ENCODE results near the gene TMEM31.
"Not testable (repeated sequence)": the region's sequence is repeated elsewhere in the genome, so short reads cannot be mapped to it uniquely, and the experiment has no call there.

The TMEM31 gene

GRCh38 chrX:103726477-103726876 is 15.8 kb downstream of the TMEM31 start:
- DNase-seq (ENCODE audit: low read depth), result no peak

DNA sequence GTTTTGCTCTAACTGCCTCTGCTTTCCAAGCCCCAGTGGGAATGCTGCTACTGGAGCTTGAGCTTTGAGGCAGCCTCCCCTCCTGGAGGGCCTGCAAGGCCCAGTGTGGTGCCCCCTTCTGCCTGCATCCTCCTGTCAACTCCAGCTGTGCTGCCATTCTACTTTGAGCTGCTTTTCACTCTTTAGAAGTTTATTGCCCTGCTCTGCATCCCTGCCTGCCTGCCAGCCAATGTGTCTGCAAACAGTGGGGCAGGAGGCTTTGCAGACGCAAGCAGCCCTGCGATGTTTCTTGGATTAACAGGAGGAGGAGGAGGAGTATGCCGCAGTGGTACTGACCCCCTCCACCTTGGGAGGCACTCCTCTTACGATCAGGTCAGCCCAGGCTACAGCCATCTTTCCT is 16.4 kb downstream of the TMEM31 start:
- no peak for DNase-seq (ENCODE audit: low read depth)

GRCh38 chrX:103729015-103729414 is 18.3 kb downstream of the TMEM31 start:
- DNase-seq (ENCODE audit: low read depth), result no peak

DNA sequence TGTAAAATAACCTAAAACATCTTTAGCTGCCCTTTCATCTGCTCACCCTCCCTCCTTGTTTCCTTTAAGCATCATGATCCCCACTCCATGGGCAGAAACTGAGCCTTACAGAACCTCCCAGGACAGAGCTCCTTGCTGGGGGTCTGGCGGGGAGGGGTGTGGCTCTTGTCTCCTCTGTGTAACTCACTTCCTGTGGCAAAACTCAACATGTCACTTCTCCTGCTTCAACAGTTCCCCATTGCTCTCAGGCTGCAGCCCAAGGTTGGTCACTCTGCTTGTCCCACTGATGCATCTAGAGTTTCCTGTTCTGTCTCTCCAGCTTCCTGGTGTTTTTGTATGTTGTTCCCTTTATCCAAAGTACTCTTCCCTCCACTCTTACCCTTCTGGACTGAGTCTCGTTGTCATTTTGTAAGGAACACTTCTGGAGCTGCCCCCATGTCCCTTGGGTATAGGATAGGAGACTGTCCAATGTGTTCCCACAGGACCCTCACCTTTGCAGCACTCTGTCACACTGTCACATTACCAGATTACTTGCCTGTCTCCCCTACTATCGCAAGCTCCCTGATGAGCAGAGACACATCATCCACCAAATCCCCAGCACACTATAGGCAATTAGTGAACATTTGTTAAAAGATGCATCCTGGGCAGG is 19.6 kb downstream of the TMEM31 start:
- DNase-seq (ENCODE audit: low read depth), result no peak

DNA sequence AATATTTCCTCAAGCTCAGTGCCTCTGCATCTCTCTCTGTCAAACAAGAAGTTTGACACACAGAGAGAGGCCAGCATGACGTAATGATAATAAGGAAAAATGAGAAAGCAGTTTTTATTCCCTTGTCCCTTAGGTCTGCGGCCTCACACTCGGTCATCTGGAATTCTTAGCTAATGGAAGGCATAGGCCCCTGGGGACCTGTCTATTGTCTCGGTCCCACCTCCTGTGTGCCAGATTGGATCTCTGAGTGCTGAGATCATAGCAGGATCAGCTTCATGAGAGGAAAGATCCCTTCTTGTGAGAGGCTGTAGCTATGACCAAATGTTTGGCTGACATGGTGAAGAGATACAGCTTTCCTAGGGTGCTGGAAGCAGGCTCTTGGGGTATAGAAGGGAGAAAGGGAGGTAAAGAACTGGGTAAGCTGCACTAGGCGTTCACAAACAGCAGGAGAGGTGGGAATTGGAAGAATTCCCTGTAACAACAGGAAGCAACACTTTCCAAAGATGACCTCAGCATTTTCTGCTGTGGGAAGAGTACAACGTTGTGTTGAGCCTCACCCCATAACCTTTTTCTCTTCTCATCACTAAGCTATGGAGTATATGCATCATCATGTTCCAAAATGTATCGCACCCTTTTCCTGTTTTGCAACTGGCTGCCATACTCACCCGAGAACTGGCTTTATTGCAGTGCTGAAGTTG is 20.2 kb downstream of the TMEM31 start:
- no peak for DNase-seq (ENCODE audit: low read depth)

GRCh38 chrX:103733017-103733416 is 22.3 kb downstream of the TMEM31 start:
- DNase-seq (ENCODE audit: low read depth), result no peak

- no peak for DNase-seq (ENCODE audit: low read depth)
Observed at GRCh38 chrX:103734125-103734760, 23.5 kb downstream of the TMEM31 start.

DNA sequence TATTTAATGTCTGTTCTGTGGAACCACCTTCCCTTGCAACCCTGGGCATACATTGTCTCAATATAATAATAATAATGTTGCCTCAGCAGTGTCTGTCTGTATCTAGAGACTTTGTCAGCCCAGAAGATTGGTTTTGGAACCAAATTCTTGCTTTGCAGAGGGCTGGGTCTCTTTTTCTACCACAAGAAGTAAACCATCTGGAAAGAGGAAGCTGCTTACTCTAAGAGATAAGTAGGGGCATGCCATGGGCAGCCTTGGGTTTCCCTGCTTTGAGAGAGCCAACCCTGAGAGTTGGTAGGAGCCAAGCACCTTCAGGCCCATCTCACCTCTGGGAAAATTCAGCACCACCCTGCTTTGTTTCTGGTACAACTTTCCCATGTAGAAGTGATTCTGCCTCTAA is 27.0 kb downstream of the TMEM31 start:
- no peak for DNase-seq (ENCODE audit: low read depth)

DNA sequence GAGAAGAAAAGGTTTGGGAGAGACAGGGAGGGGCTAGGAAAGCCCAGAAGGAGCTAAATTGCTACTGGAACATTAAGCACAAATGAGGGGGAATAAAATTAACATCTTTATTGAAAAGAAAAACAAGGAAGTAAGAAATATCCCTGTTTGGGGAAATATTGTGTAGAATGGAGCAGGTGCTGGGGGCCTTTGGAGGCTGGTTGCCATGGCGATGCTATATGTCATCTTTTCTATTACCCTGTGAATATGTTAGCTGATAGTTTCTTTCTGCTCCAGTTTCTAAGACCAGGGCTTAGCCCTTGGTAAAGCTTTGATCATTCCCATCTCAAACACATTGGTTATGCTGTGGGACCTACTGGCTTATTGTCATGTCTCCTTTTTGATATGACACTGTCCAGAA is 28.7 kb downstream of the TMEM31 start:
- no peak for DNase-seq (ENCODE audit: low read depth)

- no peak for DNase-seq (ENCODE audit: low read depth)
Observed at GRCh38 chrX:103741879-103742278, 31.2 kb downstream of the TMEM31 start.

GRCh38 chrX:103742339-103742738 is 31.6 kb downstream of the TMEM31 start:
- DNase-seq (ENCODE audit: low read depth), result no peak

GRCh38 chrX:103747163-103747562 is 36.5 kb downstream of the TMEM31 start:
- DNase-seq (ENCODE audit: low read depth), result no peak

GRCh38 chrX:103754401-103754800 is 43.7 kb downstream of the TMEM31 start:
- DNase-seq (ENCODE audit: low read depth), result no peak

DNA sequence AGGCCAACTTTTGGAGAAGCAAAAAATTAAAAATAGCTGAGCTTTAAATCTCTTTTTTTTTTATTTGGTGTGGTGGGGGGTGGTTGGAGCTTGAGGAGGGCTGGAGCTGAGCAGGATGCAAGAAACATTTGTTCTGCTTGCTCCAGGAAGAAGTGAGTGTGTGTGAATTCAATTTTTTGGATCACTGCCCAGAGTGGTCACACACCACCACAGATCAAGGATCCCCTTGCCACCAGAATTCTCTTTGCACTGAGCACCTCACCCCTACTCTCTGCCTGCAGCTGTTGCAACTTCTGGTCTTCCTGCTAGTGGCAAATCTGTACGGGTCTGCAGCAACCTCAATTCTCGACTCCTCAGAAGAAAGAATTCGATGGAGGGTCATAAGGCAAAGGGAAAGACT is 46.0 kb downstream of the TMEM31 start:
- DNase-seq (ENCODE audit: low read depth), result no peak

GRCh38 chrX:103758555-103758954 is 47.8 kb downstream of the TMEM31 start:
- DNase-seq (ENCODE audit: low read depth), result no peak

DNA sequence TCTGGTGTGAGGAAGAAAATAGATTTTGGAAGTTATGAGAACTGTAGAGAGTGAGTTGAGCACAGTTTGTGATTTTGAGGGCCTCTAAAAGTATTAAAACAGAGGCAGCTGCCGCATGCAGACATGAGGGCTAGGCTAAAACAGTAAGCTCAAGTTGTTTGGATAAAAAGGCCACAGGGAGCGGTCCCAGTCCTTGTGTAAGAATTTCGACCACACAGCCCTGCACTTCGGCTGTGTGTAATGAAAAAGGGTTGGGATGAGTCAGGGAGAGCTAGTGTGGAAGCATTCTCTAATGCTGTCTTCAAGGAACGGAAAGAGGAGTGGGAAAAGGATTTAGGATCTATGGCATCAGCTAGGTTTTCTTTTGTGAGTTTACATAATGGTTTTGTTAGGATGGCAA is 52.8 kb downstream of the TMEM31 start:
- DNase-seq (ENCODE audit: low read depth), result not testable (repeated sequence)
